Lung (tissue), 12 donors: Measurements from ENCODE around the gene ITK. TPM values are rescaled to one million over a fixed set of nuclear protein-coding genes. Genes with fewer than 3 reads are reported as not detected.

Experiments used
- ATAC-seq: fragments of 200-7000 bp; cut with Tn5 transposase; one replicate; pipeline ENCODE4 v1.9.1; 2020; ENCODE audit warnings: moderate number of reproducible peaks; ENCODE audit not compliant: insufficient read depth, low FRiP score
- DNase-seq, 3 donors: peaks; one replicate each; pipeline ENCODE4 v3.0.0-alpha.2; 2013 to 2017
- H3K27ac ChIP-seq, 2 donors: one replicate each; pipeline ENCODE4 v1.5.1; 2013; ENCODE audit warnings: mild to moderate bottlenecking in 2 of 2, moderate library complexity in 2 of 2, control low read depth in 1 of 2, inconsistent platforms in 1 of 2, low read depth in 1 of 2, low read length in 1 of 2
- H3K27me3 ChIP-seq, 3 donors: one replicate each; pipeline ENCODE4 v1.5.1; 2013; ENCODE audit warnings: low read length in 2 of 3; ENCODE audit not compliant: control insufficient read depth in 3 of 3, insufficient read depth in 3 of 3
- H3K36me3 ChIP-seq, 4 donors: one replicate each; pipeline ENCODE4 v1.5.1; 2013; ENCODE audit warnings: low read length in 4 of 4, mild to moderate bottlenecking in 1 of 4, moderate library complexity in 1 of 4; ENCODE audit not compliant: control insufficient read depth in 4 of 4, insufficient read depth in 4 of 4
- H3K4me1 ChIP-seq, 5 donors: one replicate each; pipeline ENCODE4 v1.5.1; 2013; ENCODE audit warnings: low read length in 5 of 5, mild to moderate bottlenecking in 2 of 5, moderate library complexity in 1 of 5; ENCODE audit not compliant: control insufficient read depth in 5 of 5, insufficient read depth in 5 of 5
- H3K4me3 ChIP-seq: one replicate; pipeline ENCODE4 v1.5.1; 2013; ENCODE audit warnings: mild to moderate bottlenecking, control low read depth, moderate library complexity
- H3K9ac ChIP-seq, 2 donors: one replicate each; pipeline ENCODE4 v1.5.1; 2013; ENCODE audit warnings: low read length in 2 of 2, control low read depth in 1 of 2; ENCODE audit not compliant: insufficient read depth in 1 of 2
- H3K9me3 ChIP-seq, 4 donors: one replicate each; pipeline ENCODE4 v1.5.1; 2013; ENCODE audit warnings: low read length in 3 of 4, mild to moderate bottlenecking in 1 of 4, moderate library complexity in 1 of 4; ENCODE audit not compliant: control insufficient read depth in 4 of 4, insufficient read depth in 3 of 4
- CTCF ChIP-seq: IDR thresholded peaks from 2 replicates; pipeline ENCODE4 v1.5.1; 2012; ENCODE audit warnings: mild to moderate bottlenecking; ENCODE audit errors: control extremely low read depth, extremely low read depth
- WGBS, 2 donors: extraction: QIAGEN DNeasy Blood & Tissue Kit; methylation state at CpG; one replicate each; pipeline ENCODE4 v1.1.7; 2013; 5-methylcytosine and 5-hydroxymethylcytosine counted together
- polyA plus RNA-seq, 2 donors: library from polyadenylated mRNA; stranded (reverse); fragments of 200-250 nt; gene quantifications; one replicate each; pipeline ENCODE4 v1.2.1, GENCODE V29; 2013
- total RNA-seq, 2 donors: library from RNA; depleted of rRNA in 1 of 2; stranded (reverse); fragments of >200 nt in 1 of 2; gene quantifications; one replicate each; pipeline ENCODE4 v1.2.1, GENCODE V29; 2014 to 2021
- donor health status: control.
- donor health status: control.
- donor health status: Bipolar disorder and iron deficiency.
- donor health status: healthy.
- donor health status: DM: yes; HTN: yes; CAD: no.

The ITK gene
- total and polyA plus RNA-seq, 4 donors = 0.91 to 3.4 (median 2.8) TPM

- H3K27me3 ChIP-seq = no peaks in the 10 kb centered on the region
- WGBS, 2 donors = 82 to 83% methylated on average over 10 of the region's 10 CpGs
- no peak overlapping the region for H3K4me3 ChIP-seq
- no peak for ATAC-seq
- H3K27ac ChIP-seq = no peak overlapping the region
- H3K36me3 ChIP-seq = no peaks in the 10 kb centered on the region
- no peak for TF ChIP-seq CTCF
- no peak for DNase-seq
- H3K9ac ChIP-seq = no peak overlapping the region
- no peaks in the 10 kb centered on the region for H3K4me1 ChIP-seq
- no peaks in the 10 kb centered on the region for H3K9me3 ChIP-seq
Measured at GRCh38 chr5:157214861-157215513, 34.3 kb downstream of the ITK start.

- WGBS, 2 donors = 76 to 83% methylated on average over 5 of the region's 5 CpGs
- DNase-seq (no peak), ATAC-seq (no peak)
- no peak for TF ChIP-seq CTCF
- Histone ChIP-seq H3K9me3 (no peaks in the 10 kb centered on the region), H3K27me3 (no peaks in the 10 kb centered on the region), H3K36me3 (no peaks in the 10 kb centered on the region), H3K4me1 (no peaks in the 10 kb centered on the region), H3K27ac (no peak overlapping the region), H3K4me3 (no peak overlapping the region), H3K9ac (no peak overlapping the region)
Measured at GRCh38 chr5:157215514-157216167, 35.0 kb downstream of the ITK start.

GRCh38 chr5:157216391-157217142, 35.9 kb downstream of the ITK start:
- ATAC-seq (no peak), DNase-seq (no peak)
- Histone ChIP-seq H3K4me3 (no peak overlapping the region), H3K27ac (no peak overlapping the region), H3K36me3 (no peaks in the 10 kb centered on the region), H3K27me3 (no peaks in the 10 kb centered on the region), H3K9me3 (no peaks in the 10 kb centered on the region), H3K9ac (no peak overlapping the region), H3K4me1 (no peaks in the 10 kb centered on the region)
- no peak for TF ChIP-seq CTCF
- 75 to 86% methylated on average over 6 of the region's 6 CpGs for WGBS, 2 donors
